Activated CD4-positive, alpha-beta T cell treated with anti-CD3 and anti-CD28 coated beads, Interleukin-2, amount 50 U/mL, for 48 hours (primary cell): ENCODE measurements around the gene GPM6B.
A peak's percentile ranks its signal among the peaks of the same experiment; 100 is the strongest.
"Not testable (repeated sequence)": the region's sequence is repeated elsewhere in the genome, so short reads cannot be mapped to it uniquely, and the experiment has no call there.

Experiments used
- DNase-seq, 2 experiments: peaks; one replicate each; pipeline ENCODE4 v3.0.0-alpha.2; 2020

The GPM6B gene

GRCh38 chrX:13764281-13764680 lies 52.6 kb downstream of the GPM6B start:
- no peak for DNase-seq

- DNase-seq, result no peak
Measured at GRCh38 chrX:13763489-13763888, 53.4 kb downstream of the GPM6B start.

GRCh38 chrX:13761606-13762414 lies 55.1 kb downstream of the GPM6B start:
- peak in 1 of 2 experiments; percentile 21 for DNase-seq

GRCh38 chrX:13760426-13760825 lies 56.5 kb downstream of the GPM6B start:
- DNase-seq, result no peak

- no peak for DNase-seq
Measured at GRCh38 chrX:13759152-13759718, 57.7 kb downstream of the GPM6B start.

- DNase-seq, result no peak
Measured at GRCh38 chrX:13756381-13756780, 60.5 kb downstream of the GPM6B start.

- no peak for DNase-seq
Measured at GRCh38 chrX:13755254-13755653, 61.6 kb downstream of the GPM6B start.

- no peak for DNase-seq
Measured at GRCh38 chrX:13754765-13755164, 62.1 kb downstream of the GPM6B start.

GRCh38 chrX:13752646-13753045 lies 64.2 kb downstream of the GPM6B start:
- DNase-seq, result no peak

GRCh38 chrX:13752141-13752540 lies 64.8 kb downstream of the GPM6B start:
- DNase-seq, result no peak

GRCh38 chrX:13750812-13751211 lies 66.1 kb downstream of the GPM6B start:
- DNase-seq, result no peak

- DNase-seq, result no peak
Measured at GRCh38 chrX:13750204-13750603, 66.7 kb downstream of the GPM6B start.

GRCh38 chrX:13748486-13748885 lies 68.4 kb downstream of the GPM6B start:
- no peak for DNase-seq

- peak in 1 of 2 experiments; percentile 16 for DNase-seq
Measured at GRCh38 chrX:13747836-13748235, 69.1 kb downstream of the GPM6B start.

- DNase-seq, result peak; percentile 38 to 59
Measured at GRCh38 chrX:13742397-13743176, 74.3 kb downstream of the GPM6B start.

- DNase-seq, result no peak
Measured at GRCh38 chrX:13741695-13742094, 75.2 kb downstream of the GPM6B start.

GRCh38 chrX:13734278-13735172 lies 82.4 kb downstream of the GPM6B start, which contains the start of the genes OFD1 and TRAPPC2:
OFD1 (plus strand) TSS chrX:13734748; CDS start chrX:13735072, 324 bp downstream.
TRAPPC2 (minus strand) TSS chrX:13734620; CDS start chrX:13719963, 14,657 bp downstream.
- DNase-seq, result peak; percentile 82 to 89

- DNase-seq, result no peak
Measured at GRCh38 chrX:13733506-13733905, 83.4 kb downstream of the GPM6B start.

GRCh38 chrX:13732246-13733067 lies 84.4 kb downstream of the GPM6B start:
- no peak for DNase-seq

- DNase-seq, result not testable (repeated sequence)
Measured at GRCh38 chrX:13730523-13730922, 86.4 kb downstream of the GPM6B start.

- DNase-seq, result not testable (repeated sequence)
Measured at GRCh38 chrX:13726583-13726982, 90.3 kb downstream of the GPM6B start.
